Glutamatergic neuron (in vitro differentiated cells): ENCODE results near the gene LMNTD1. TPM values are rescaled to one million over a fixed set of nuclear protein-coding genes. Genes with fewer than 3 reads are reported as not detected.
A peak's percentile ranks its signal among the peaks of the same experiment; 100 is the strongest.

ENCODE experiments used
- DNase-seq: peaks from one replicate; pipeline ENCODE4 v3.0.0; 2022
- H3K27ac Mint-ChIP-seq: one replicate; pipeline ENCODE4 v1.8.0; 2020; ENCODE audit warnings: mild to moderate bottlenecking, mixed read lengths, inconsistent platforms; ENCODE audit not compliant: unreplicated experiment
- H3K27me3 Mint-ChIP-seq: one replicate; pipeline ENCODE4 v1.8.0; 2020; ENCODE audit warnings: mild to moderate bottlenecking, moderate library complexity, mixed read lengths, inconsistent platforms; ENCODE audit not compliant: unreplicated experiment
- H3K36me3 Mint-ChIP-seq: one replicate; pipeline ENCODE4 v1.8.0; 2020; ENCODE audit warnings: mild to moderate bottlenecking, mixed read lengths, inconsistent platforms; ENCODE audit not compliant: unreplicated experiment
- H3K4me1 Mint-ChIP-seq: one replicate; pipeline ENCODE4 v1.8.0; 2020; ENCODE audit warnings: mild to moderate bottlenecking, low read depth, mixed read lengths, inconsistent platforms; ENCODE audit not compliant: unreplicated experiment
- H3K4me3 Mint-ChIP-seq: one replicate; pipeline ENCODE4 v1.8.0; 2020; ENCODE audit warnings: mild to moderate bottlenecking, mixed read lengths, inconsistent platforms; ENCODE audit not compliant: unreplicated experiment
- H3K9me3 Mint-ChIP-seq: one replicate; pipeline ENCODE4 v1.8.0; 2020; ENCODE audit warnings: mild to moderate bottlenecking, moderate library complexity, mixed read lengths, inconsistent platforms; ENCODE audit not compliant: unreplicated experiment
- CTCF ChIP-seq: fragments of 200-600 bp; sonication (generic); IDR thresholded peaks from one replicate; pipeline ENCODE4 v1.5.0; 2021; ENCODE audit not compliant: partially characterized antibody, unreplicated experiment
- total RNA-seq: library from RNA; stranded (reverse); fragmentation: NEBNext Ultra II Directional; extraction: Animal tissue kit (Norgen Biotek cat#: 25700); gene quantifications from one replicate; pipeline ENCODE4 v1.2.1, GENCODE V29; 2021; ENCODE audit not compliant: unreplicated experiment

Gene LMNTD1
- total RNA-seq, 1 donor from 2014 or later: 1.1 TPM

GRCh38 chr12:25447046-25447445 is 106.0 kb downstream of the LMNTD1 start:
- no peaks in the 10 kb centered on the region for H3K4me1 Mint-ChIP-seq
- H3K9me3 Mint-ChIP-seq: peaks cover 1% of the 10 kb centered on the region
- H3K27me3 Mint-ChIP-seq: no peaks in the 10 kb centered on the region

DNA sequence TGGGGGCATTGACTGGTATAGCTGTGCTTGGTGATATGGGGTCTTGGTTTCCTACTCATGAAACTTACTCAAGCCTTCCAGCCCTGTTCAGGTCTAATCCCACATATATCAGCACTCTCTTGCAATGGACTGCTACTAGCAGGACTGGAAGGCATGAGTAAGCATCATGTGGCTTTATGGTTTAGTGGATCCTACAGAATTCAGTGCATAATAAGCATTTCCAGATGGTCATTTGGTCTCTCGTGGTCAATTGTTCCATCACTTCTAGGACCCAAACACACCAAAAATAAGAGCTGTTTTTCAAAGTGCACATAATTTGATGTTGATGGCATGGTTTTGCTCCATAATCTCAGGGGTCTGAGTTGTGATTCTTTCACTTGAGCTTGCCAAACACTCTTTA is 114.4 kb downstream of the LMNTD1 start:
- H3K27ac Mint-ChIP-seq: no peak overlapping the region
- TF ChIP-seq CTCF: no peak
- H3K4me3 Mint-ChIP-seq: no peak overlapping the region
- no peaks in the 10 kb centered on the region for H3K27me3 Mint-ChIP-seq
- DNase-seq: no peak
- H3K9me3 Mint-ChIP-seq: peaks cover 2% of the 10 kb centered on the region
- peaks cover 15% of the 10 kb centered on the region for H3K4me1 Mint-ChIP-seq
- no peaks in the 10 kb centered on the region for H3K36me3 Mint-ChIP-seq

More at GRCh38 chr12:25447046-25447445, 106.0 kb downstream of the LMNTD1 start:
- Mint-ChIP-seq H3K27ac (no peak overlapping the region), H3K36me3 (no peaks in the 10 kb centered on the region), H3K4me3 (no peak overlapping the region)
- DNase-seq: no peak
- no peak for TF ChIP-seq CTCF

DNA sequence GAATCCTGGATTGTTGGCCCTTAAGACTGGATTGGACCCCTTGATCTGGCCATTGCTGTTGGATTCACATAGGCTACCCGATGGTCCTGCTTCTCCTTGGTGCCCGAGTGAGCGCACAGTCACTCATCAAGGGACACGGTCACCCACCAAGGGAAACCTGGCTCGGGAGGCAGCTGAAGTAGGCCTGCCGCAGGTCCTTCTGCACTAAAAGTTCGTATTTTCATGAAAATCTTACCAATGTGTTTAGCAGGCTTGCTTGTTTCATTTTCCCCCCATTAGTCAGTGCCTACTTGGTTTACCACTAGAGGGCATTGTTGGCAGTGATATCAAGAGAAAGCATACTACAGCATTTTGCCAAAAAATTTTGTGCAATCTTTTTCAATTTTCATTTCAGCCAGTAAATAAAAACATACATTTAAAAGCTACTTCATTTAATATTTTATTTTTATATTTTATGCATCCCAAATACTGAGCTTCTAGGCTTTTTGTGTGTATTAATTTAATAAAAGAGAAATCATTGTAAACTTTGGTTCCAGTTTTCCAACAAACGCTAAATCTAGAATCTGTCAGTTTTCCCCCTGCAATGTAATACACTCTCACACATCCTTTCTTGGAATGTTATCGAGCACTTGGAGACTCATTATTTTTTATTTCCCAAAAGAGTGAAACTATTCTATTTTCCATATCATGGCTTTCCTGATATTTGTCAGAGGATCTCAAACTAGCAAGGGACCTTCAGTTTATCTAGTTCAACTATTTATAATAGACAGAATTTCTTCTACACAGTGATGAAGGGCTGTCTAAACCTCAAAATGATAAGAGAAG is 116.7 kb downstream of the LMNTD1 start:
- no peak for DNase-seq
- Mint-ChIP-seq H3K4me1 (peaks cover 24% of the 10 kb centered on the region), H3K27ac (no peak overlapping the region), H3K27me3 (no peaks in the 10 kb centered on the region), H3K9me3 (peaks cover 2% of the 10 kb centered on the region), H3K4me3 (no peak overlapping the region), H3K36me3 (no peaks in the 10 kb centered on the region)
- peak; percentile 92 for TF ChIP-seq CTCF

DNA sequence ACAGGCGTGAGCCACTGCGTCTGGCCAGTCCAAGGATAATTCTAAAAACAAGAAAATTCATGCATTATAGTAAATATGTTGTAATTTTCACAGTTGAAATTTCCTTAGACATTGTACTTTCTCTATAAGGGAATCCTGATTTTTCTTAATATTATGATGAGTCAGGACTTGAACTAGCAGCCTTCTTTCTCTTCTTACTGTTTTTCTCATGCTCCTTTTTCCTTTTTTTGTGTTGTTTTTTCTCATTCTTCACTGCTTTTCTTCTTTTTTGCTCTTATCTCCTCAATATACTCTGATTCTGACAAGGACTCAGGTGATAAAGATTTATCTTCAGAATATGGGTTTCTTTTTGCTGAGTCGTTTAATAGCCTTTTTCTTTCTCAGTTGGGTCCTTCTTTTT is 117.7 kb downstream of the LMNTD1 start:
- peaks cover 24% of the 10 kb centered on the region for H3K4me1 Mint-ChIP-seq
- no peak for TF ChIP-seq CTCF
- H3K36me3 Mint-ChIP-seq: no peaks in the 10 kb centered on the region
- H3K9me3 Mint-ChIP-seq: peaks cover 2% of the 10 kb centered on the region
- DNase-seq: no peak
- H3K27ac Mint-ChIP-seq: no peak overlapping the region
- no peaks in the 10 kb centered on the region for H3K27me3 Mint-ChIP-seq
- H3K4me3 Mint-ChIP-seq: no peak overlapping the region

- Mint-ChIP-seq H3K4me3 (peak overlapping the region; percentile 62), H3K4me1 (peaks cover 24% of the 10 kb centered on the region), H3K9me3 (peaks cover 2% of the 10 kb centered on the region), H3K27me3 (no peaks in the 10 kb centered on the region), H3K27ac (peak overlapping the region; percentile 69), H3K36me3 (no peaks in the 10 kb centered on the region)
- DNase-seq: no peak
- TF ChIP-seq CTCF: no peak
These were observed 118.6 kb downstream of the LMNTD1 start for GRCh38 chr12:25434515-25434914.
